CD8-positive, alpha-beta memory T cell (primary cell): Measurements from ENCODE around the gene ADIPOR1. TPM values are rescaled to one million over a fixed set of nuclear protein-coding genes. Genes with fewer than 3 reads are reported as not detected.

ENCODE experiments used
- CTCF ChIA-PET: fragments of 350-600 bp; sonication (Branson Sonifier 250); formaldehyde crosslinking; loops from one replicate; lab custom pipeline; 2021; ENCODE audit warnings: antibody characterized with exemption; lab: Charles Lee
- POLR2A ChIA-PET: fragments of 350-600 bp; sonication (Branson Sonifier 250); formaldehyde crosslinking; loops from one replicate; lab custom pipeline; 2021; ENCODE audit warnings: antibody characterized with exemption; lab: Charles Lee
- DNase-seq, 5 donors: peaks; one replicate each; pipeline versions ENCODE4 v3.0.0 to v3.0.0-alpha.2; 2020 to 2022; ENCODE audit warnings: mixed read lengths in 1 of 5
- H3K27ac ChIP-seq: one replicate; pipeline ENCODE4 v1.7.0; 2013; ENCODE audit warnings: low read depth, mild to moderate bottlenecking, low read length, moderate library complexity
- H3K27me3 ChIP-seq: 2 replicates; pipeline ENCODE4 v1.7.0; 2013; ENCODE audit warnings: low read length, mild to moderate bottlenecking; ENCODE audit not compliant: insufficient read depth, poor library complexity, severe bottlenecking
- H3K36me3 ChIP-seq: 2 replicates; pipeline ENCODE4 v1.7.0; 2013; ENCODE audit warnings: mild to moderate bottlenecking, low read length, moderate library complexity; ENCODE audit not compliant: insufficient read depth
- H3K4me1 ChIP-seq: 2 replicates; pipeline ENCODE4 v1.7.0; 2013; ENCODE audit warnings: mild to moderate bottlenecking, low read length, moderate library complexity; ENCODE audit not compliant: insufficient read depth
- H3K4me3 ChIP-seq: 2 replicates; pipeline ENCODE4 v1.7.0; 2013; ENCODE audit warnings: mild to moderate bottlenecking, low read length
- H3K9me3 ChIP-seq: 2 replicates; pipeline ENCODE4 v1.7.0; 2013; ENCODE audit warnings: mild to moderate bottlenecking, low read length
- H3K27ac Mint-ChIP-seq, 8 donors: one replicate each; pipeline ENCODE4 v1.8.0; 2020 to 2021; ENCODE audit warnings: mixed read lengths in 8 of 8, mild to moderate bottlenecking in 6 of 8, inconsistent platforms in 3 of 8, moderate library complexity in 3 of 8
- H3K27me3 Mint-ChIP-seq, 2 donors: one replicate each; pipeline ENCODE4 v1.8.0; 2020 to 2021; ENCODE audit warnings: mixed read lengths in 2 of 2, mild to moderate bottlenecking in 1 of 2, moderate library complexity in 1 of 2
- H3K36me3 Mint-ChIP-seq, 3 donors: one replicate each; pipeline ENCODE4 v1.8.0; 2020 to 2021; ENCODE audit warnings: mixed read lengths in 3 of 3, inconsistent platforms in 1 of 3, mild to moderate bottlenecking in 1 of 3
- H3K4me1 Mint-ChIP-seq, 3 donors: one replicate each; pipeline ENCODE4 v1.8.0; 2020 to 2021; ENCODE audit warnings: mixed read lengths in 3 of 3, inconsistent platforms in 1 of 3, mild to moderate bottlenecking in 1 of 3
- H3K4me3 Mint-ChIP-seq, 7 donors: one replicate each; pipeline ENCODE4 v1.8.0; 2020 to 2021; ENCODE audit warnings: mixed read lengths in 7 of 7, mild to moderate bottlenecking in 6 of 7, moderate library complexity in 4 of 7, inconsistent platforms in 2 of 7
- H3K9me3 Mint-ChIP-seq, 5 donors: one replicate each; pipeline ENCODE4 v1.8.0; 2020 to 2022; ENCODE audit warnings: mixed read lengths in 5 of 5, mild to moderate bottlenecking in 3 of 5, moderate library complexity in 2 of 5, inconsistent platforms in 1 of 5
- polyA plus RNA-seq: library from polyadenylated mRNA; unstranded; fragments of 300-500 nt; fragmentation: Illumina TruSeq; gene quantifications from one replicate; pipeline ENCODE4 v1.2.3, GENCODE V29; 2021
- total RNA-seq, 2 experiments: library from RNA; stranded (reverse); gene quantifications; one replicate each; pipeline ENCODE4 v1.2.3, GENCODE V29; 2021

Gene ADIPOR1
- total and polyA plus RNA-seq, 3 experiments from 2014 or later: 91.0 to 104 (median 95.4) TPM

- Mint-ChIP-seq H3K36me3 (peaks cover 0 to 19% (median 2%) of the 10 kb centered on the region in 3 donors), H3K27me3 (no peaks in the 10 kb centered on the region), H3K27ac (peak overlapping the region in 6 of 8 donors; percentile 3 to 97 (median 70)), H3K4me3 (peak overlapping the region; percentile 90 to 96 (median 93)), H3K4me1 (peaks cover 23 to 32% (median 25%) of the 10 kb centered on the region in 3 donors), H3K9me3 (no peaks in the 10 kb centered on the region)
- no peaks in the 10 kb centered on the region for H3K27me3 ChIP-seq
- POLR2A ChIA-PET: interaction anchor here (0.8 to 2.0 kb wide), 5 partner anchors 17 to 160 kb away, joined by 3 to 9 read pairs (median 3); partner anchors contain the start of genes KDM5B, KLHL12, RABIF and TMEM183A
- peaks cover 27% of the 10 kb centered on the region for H3K4me1 ChIP-seq
- H3K9me3 ChIP-seq: no peaks in the 10 kb centered on the region
- CTCF ChIA-PET: interaction anchor here (0.5 to 1.4 kb wide), 5 partner anchors 24 to 217 kb away, joined by 3 to 5 read pairs (median 3); partner anchors contain the start of gene TMEM183A
- peaks cover 4% of the 10 kb centered on the region for H3K36me3 ChIP-seq
- peak overlapping the region; percentile 73 for H3K4me3 ChIP-seq
- no peak overlapping the region for H3K27ac ChIP-seq
- DNase-seq: no peak
Observed at GRCh38 chr1:202968351-202968750, 10.2 kb upstream of the ADIPOR1 start.

- Histone ChIP-seq H3K27me3 (no peaks in the 10 kb centered on the region), H3K36me3 (peaks cover 4% of the 10 kb centered on the region), H3K9me3 (no peaks in the 10 kb centered on the region), H3K4me3 (peak overlapping the region; percentile 73), H3K4me1 (peaks cover 27% of the 10 kb centered on the region), H3K27ac (peak overlapping the region; percentile 64)
- H3K36me3 Mint-ChIP-seq: peaks cover 0 to 25% (median 4%) of the 10 kb centered on the region in 3 donors
- peak overlapping the region; percentile 88 to 97 (median 93) for H3K27ac Mint-ChIP-seq
- peaks cover 23 to 32% (median 25%) of the 10 kb centered on the region in 3 donors for H3K4me1 Mint-ChIP-seq
- no peaks in the 10 kb centered on the region for H3K9me3 Mint-ChIP-seq
- ChIA-PET CTCF (interaction anchor here (0.5 to 1.4 kb wide), 5 partner anchors 25 to 217 kb away, joined by 3 to 5 read pairs (median 3); partner anchors contain the start of gene TMEM183A), POLR2A (interaction anchor here (0.8 to 2.0 kb wide), 5 partner anchors 16 to 160 kb away, joined by 3 to 9 read pairs (median 3); partner anchors contain the start of genes KDM5B, KLHL12, RABIF and TMEM183A)
- H3K4me3 Mint-ChIP-seq: peak overlapping the region; percentile 90 to 96 (median 93)
- peak in 3 of 5 donors; percentile 5 to 31 (median 13) for DNase-seq
- no peaks in the 10 kb centered on the region for H3K27me3 Mint-ChIP-seq
Observed at GRCh38 chr1:202967684-202968281, 9.7 kb upstream of the ADIPOR1 start.

DNA sequence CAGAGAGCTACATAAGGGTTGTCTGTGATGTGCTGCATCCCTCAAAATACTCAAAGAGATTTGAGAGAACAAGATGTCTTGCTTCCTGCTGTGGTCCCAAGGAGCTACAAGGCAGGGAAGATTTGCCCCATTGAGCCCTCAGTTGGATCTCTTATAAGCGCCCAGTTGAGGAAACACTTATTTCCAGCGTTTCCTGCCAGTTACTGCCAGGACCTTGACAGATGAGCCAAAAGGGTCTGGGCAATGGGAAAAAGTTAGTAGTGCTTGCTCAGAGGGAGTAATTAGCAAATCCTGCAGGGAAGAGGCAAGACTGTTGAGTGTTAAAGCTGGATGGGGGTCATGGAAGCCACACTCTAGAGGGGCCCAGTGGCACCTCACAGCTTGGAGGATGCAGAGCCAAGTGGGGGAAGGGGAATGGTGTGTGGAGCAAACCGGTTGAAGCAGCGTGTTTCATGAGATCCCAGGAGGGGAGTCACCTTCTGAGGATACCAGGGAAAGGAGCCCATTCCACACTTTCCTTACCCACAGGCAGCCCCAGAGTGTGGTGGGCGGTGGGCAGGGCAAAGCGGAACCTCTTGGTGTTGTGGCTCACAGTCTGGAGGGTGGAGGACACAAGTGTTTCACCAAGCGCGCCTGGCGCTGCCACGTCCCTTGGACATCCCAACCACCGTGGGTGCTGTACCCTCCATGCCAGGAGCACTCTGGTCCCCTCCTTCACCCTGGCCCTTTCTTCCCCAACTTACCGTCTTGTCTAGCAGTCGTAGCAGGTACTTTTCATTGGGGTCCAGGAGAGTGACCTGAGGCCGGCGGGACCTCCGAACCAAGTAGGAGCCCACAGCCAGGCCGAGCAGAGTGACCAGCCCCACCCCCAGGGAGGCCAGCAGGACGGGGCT, 8.1 kb upstream of the ADIPOR1 start:
- Histone ChIP-seq H3K9me3 (no peaks in the 10 kb centered on the region), H3K27me3 (no peaks in the 10 kb centered on the region), H3K36me3 (peaks cover 8% of the 10 kb centered on the region), H3K4me3 (peak overlapping the region; percentile 77), H3K27ac (peak overlapping the region; percentile 80), H3K4me1 (peaks cover 27% of the 10 kb centered on the region)
- Mint-ChIP-seq H3K4me1 (peaks cover 23 to 32% (median 25%) of the 10 kb centered on the region in 3 donors), H3K4me3 (peak overlapping the region; percentile 81 to 96 (median 91)), H3K36me3 (peaks cover 0 to 36% (median 6%) of the 10 kb centered on the region in 3 donors), H3K27me3 (no peaks in the 10 kb centered on the region), H3K27ac (peak overlapping the region; percentile 76 to 97 (median 92)), H3K9me3 (no peaks in the 10 kb centered on the region)
- ChIA-PET POLR2A (interaction anchor here (0.6 to 0.9 kb wide), 2 partner anchors 11 to 78 kb away, joined by 3 read pairs; no protein-coding TSS in a partner anchor), CTCF (no interaction called here)
- peak in 2 of 5 donors; percentile 2 to 47 for DNase-seq

GRCh38 chr1:202965422-202965821, 7.3 kb upstream of the ADIPOR1 start:
- no peaks in the 10 kb centered on the region for H3K9me3 Mint-ChIP-seq
- ChIA-PET CTCF (no interaction called here), POLR2A (interaction anchor here (0.9 kb wide), 1 partner anchor 11 kb away, joined by 3 read pairs; no protein-coding TSS in a partner anchor)

GRCh38 chr1:202964791-202965410, 6.8 kb upstream of the ADIPOR1 start:
- POLR2A ChIA-PET: interaction anchor here (0.9 kb wide), 1 partner anchor 10 kb away, joined by 3 read pairs; no protein-coding TSS in a partner anchor
- H3K4me3 Mint-ChIP-seq: peak overlapping the region in 5 of 7 donors; percentile 32 to 83 (median 64)

More at GRCh38 chr1:202965422-202965821, 7.3 kb upstream of the ADIPOR1 start:
- DNase-seq: no peak
- peaks cover 22 to 32% (median 25%) of the 10 kb centered on the region in 3 donors for H3K4me1 Mint-ChIP-seq
- H3K4me3 Mint-ChIP-seq: peak overlapping the region in 6 of 7 donors; percentile 32 to 93 (median 78)
- H3K4me1 ChIP-seq: peaks cover 27% of the 10 kb centered on the region
- H3K27ac Mint-ChIP-seq: peak overlapping the region in 5 of 8 donors; percentile 29 to 97 (median 92)
- H3K36me3 ChIP-seq: peaks cover 8% of the 10 kb centered on the region
- H3K4me3 ChIP-seq: no peak overlapping the region
- no peaks in the 10 kb centered on the region for H3K27me3 ChIP-seq
- peaks cover 0 to 38% (median 6%) of the 10 kb centered on the region in 3 donors for H3K36me3 Mint-ChIP-seq
- H3K27me3 Mint-ChIP-seq: no peaks in the 10 kb centered on the region
- H3K9me3 ChIP-seq: no peaks in the 10 kb centered on the region
- H3K27ac ChIP-seq: no peak overlapping the region

DNA sequence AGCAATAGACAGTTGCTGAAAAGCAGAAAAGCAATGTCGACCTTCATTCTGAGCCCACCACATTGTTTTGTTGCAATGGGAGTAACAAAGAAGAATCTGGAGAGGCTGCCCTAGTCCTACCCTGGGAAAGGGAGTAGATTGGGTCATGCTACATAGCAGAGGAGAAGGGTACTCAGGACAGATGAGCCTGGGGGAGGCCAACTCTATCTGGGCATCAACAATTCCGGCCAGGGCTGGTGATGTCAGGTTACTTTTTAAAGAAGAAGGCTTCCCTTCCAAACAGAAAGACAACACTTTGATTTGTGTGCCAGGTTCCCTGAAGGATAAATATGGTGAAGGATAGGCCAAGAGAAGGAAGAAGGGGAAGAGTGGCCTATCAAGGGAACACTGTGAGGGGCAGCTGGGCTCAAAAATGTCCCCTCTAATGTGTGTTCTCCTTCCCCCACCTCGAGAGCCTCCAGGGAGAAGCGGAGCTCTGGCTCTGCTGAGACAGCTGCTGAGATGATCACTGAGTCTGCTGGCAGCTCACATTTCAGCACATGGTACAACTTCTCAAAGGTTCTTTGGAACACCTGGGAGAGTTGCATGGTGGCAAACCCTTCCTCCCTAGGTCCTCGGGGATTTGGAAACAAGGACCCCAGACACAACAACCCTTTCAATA, 3.2 kb upstream of the ADIPOR1 start:
- peaks cover 25 to 32% (median 27%) of the 10 kb centered on the region in 3 donors for H3K4me1 Mint-ChIP-seq
- POLR2A ChIA-PET: no interaction called here
- Histone ChIP-seq H3K4me1 (peaks cover 24% of the 10 kb centered on the region), H3K27me3 (no peaks in the 10 kb centered on the region), H3K9me3 (no peaks in the 10 kb centered on the region), H3K27ac (no peak overlapping the region), H3K36me3 (peaks cover 8% of the 10 kb centered on the region), H3K4me3 (no peak overlapping the region)
- H3K27ac Mint-ChIP-seq: peak overlapping the region in 2 of 8 donors; percentile 3 to 61
- no peak for DNase-seq
- peak overlapping the region in 1 of 7 donors; percentile 36 for H3K4me3 Mint-ChIP-seq
- peaks cover 0 to under 1% (median 0%) of the 10 kb centered on the region in 5 donors for H3K9me3 Mint-ChIP-seq
- H3K36me3 Mint-ChIP-seq: peaks cover 0 to 40% (median 6%) of the 10 kb centered on the region in 3 donors
- H3K27me3 Mint-ChIP-seq: no peaks in the 10 kb centered on the region
- CTCF ChIA-PET: no interaction called here

More at GRCh38 chr1:202964791-202965410, 6.8 kb upstream of the ADIPOR1 start:
- Mint-ChIP-seq H3K27me3 (no peaks in the 10 kb centered on the region), H3K4me1 (peaks cover 22 to 32% (median 25%) of the 10 kb centered on the region in 3 donors), H3K27ac (peak overlapping the region in 6 of 8 donors; percentile 56 to 95 (median 64)), H3K36me3 (peaks cover 0 to 38% (median 6%) of the 10 kb centered on the region in 3 donors), H3K9me3 (no peaks in the 10 kb centered on the region)
- Histone ChIP-seq H3K36me3 (peaks cover 8% of the 10 kb centered on the region), H3K9me3 (no peaks in the 10 kb centered on the region), H3K27ac (no peak overlapping the region), H3K4me3 (no peak overlapping the region), H3K4me1 (peaks cover 27% of the 10 kb centered on the region), H3K27me3 (no peaks in the 10 kb centered on the region)
- CTCF ChIA-PET: interaction anchor here (1.1 kb wide), 1 partner anchor 34 kb away, joined by 4 read pairs; no protein-coding TSS in a partner anchor
- no peak for DNase-seq
